ENCODE data around the gene RUNX3.

RUNX3 gene

GRCh38 chr1:24951810-24952412 lies 21.8 kb upstream of the RUNX3 start:
- DNase-seq = no peak
- intact Hi-C loops (cut with DNase I) = no loop called here

DNA sequence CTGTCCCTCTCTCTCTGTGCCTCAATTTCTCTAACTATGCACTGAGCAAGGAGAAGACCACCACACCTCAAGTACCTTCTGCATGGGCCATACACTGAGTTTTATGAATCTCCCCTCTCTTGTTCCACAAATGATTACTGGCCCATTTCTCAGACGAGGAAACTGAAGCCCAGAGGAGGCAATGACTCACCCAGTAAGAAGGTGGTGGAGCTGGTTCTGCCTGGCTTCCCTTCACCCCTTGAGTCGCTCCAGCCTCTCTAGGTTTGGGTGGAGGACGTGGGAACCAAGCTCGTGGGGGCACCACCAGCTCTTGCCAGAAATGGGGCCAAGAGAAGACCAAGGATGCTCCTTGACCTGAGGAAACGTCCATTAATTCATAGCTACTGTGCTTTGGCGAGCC lies 21.3 kb upstream of the RUNX3 start:
- intact Hi-C loops (cut with DNase I) = no loop called here
- DNase-seq = no peak

GRCh38 chr1:24949331-24949881 lies 19.3 kb upstream of the RUNX3 start:
- DNase-seq = peak in 1 of 42 donors; percentile 19
- intact Hi-C loops (cut with DNase I) = loop anchor here (10.0 kb wide), 1 partner anchor 95 kb away; no protein-coding TSS in a partner anchor

DNA sequence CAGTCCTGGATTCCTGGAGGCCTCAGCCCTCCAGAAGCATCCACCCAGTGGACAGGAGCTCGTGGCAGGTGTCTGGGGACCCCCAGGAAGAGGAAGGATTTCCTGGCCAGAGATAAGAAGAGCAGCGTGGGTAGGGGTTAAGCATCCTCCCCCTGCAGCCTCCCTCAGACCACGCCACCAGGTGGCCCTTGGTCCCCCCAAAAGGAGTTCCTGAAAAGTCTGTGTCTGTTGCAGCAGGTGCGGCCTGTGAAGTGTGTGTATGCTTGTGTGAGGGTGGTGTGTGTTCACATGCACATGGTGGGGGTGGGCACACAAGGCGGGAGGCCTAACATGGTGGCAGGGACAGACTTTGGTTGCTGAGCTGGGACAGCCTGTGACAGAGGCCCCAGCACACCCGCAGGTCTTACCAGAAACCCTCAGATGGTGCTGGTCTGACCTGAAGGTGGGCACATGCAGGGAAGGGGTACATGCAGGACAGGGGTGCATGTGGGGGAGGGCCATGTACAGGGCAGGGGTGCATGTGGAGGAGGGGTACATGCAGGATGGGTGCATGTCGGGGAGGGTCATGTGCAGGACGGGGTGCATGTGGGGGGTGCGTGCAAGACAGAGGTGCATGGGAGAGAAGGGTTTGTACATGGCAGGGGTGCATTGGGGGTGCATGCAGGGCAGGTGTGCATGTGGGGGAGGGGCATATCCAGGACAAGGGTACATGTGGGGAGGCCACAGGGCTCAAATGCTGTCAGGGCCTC lies 18.2 kb upstream of the RUNX3 start:
- no peak for DNase-seq
- intact Hi-C loops (cut with DNase I) = loop anchor here (10.0 kb wide), 1 partner anchor 97 kb away; no protein-coding TSS in a partner anchor

- intact Hi-C loops (cut with DNase I) = loop anchor here (10.0 kb wide), 1 partner anchor 98 kb away; no protein-coding TSS in a partner anchor
- DNase-seq = no peak
These were observed 17.0 kb upstream of the RUNX3 start for GRCh38 chr1:24946861-24947658.

- intact Hi-C loops (cut with DNase I) = loop anchor here (10.0 kb wide), 1 partner anchor 99 kb away; no protein-coding TSS in a partner anchor
These were observed 15.6 kb upstream of the RUNX3 start for GRCh38 chr1:24945354-24946326.

DNA sequence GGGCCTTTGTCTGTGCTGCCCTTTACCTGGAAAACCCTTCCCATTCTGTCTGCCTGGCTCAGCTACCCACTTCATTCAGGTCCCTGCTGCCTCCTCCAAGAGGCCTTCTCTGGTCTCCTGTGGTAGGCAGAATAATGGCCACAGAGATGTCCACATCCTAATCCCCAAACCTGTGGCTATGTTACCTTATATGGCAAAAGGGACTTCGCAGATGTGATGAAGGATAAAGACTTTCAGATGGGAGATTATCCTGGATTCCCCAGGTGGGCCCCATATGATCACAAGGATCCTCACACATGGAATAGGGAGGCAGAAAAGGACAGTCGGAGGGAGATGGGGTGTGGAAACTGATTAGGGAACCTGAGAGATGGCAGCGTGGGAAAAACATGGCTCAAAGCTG lies 14.2 kb upstream of the RUNX3 start:
- intact Hi-C loops (cut with DNase I) = loop anchor here (10.0 kb wide), 1 partner anchor 100 kb away; no protein-coding TSS in a partner anchor
- no peak for DNase-seq

More at GRCh38 chr1:24945354-24946326, 15.6 kb upstream of the RUNX3 start:
- no peak for DNase-seq

DNA sequence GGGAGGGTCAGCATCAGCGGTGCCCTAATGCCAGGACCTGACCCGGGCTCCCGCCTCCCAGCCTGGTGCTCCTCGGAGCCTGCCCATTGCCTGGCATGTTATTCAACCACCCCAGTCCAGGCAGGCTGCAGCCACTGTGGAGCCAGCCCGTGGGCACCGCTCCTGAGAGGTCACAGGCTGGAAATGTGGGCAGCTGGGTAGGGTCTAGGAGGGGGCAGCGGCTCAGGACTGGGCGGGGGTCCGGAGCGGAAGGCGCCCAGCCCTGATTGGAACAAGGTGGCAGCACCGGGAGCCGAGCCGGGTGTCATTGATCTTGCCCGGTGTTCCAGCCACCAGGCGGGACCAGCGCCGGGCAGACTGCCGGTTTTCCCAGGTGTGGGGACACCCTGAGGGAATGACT lies 12.7 kb upstream of the RUNX3 start:
- DNase-seq = no peak
- intact Hi-C loops (cut with DNase I) = loop anchor here (10.0 kb wide), 1 partner anchor 102 kb away; no protein-coding TSS in a partner anchor

DNA sequence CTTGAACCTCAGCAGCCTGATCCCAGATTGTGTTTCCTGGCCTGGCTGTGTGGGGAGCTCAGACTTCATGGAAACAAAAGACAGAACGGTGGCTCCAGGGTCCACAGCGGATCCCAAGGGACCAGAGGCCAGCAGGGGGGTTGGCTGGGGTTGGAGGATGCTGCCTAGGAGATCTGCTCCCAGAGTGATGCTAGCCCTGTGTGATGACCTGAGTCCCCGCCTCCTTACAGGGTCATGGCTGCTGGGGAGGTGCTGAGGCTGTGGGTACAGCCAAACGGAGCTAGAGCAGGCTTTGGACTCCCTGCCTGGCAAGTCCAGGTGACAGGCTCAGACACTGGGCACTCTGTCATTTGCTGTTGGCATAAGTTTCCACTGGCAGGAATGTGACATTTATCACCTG lies 11.5 kb upstream of the RUNX3 start:
- DNase-seq = no peak
- intact Hi-C loops (cut with DNase I) = loop anchor here (10.0 kb wide), 1 partner anchor 103 kb away; no protein-coding TSS in a partner anchor

GRCh38 chr1:24940231-24940630 lies 10.2 kb upstream of the RUNX3 start:
- no peak for DNase-seq
- intact Hi-C loops (cut with DNase I) = loop anchor here (10.0 kb wide), 1 partner anchor 105 kb away; no protein-coding TSS in a partner anchor

DNA sequence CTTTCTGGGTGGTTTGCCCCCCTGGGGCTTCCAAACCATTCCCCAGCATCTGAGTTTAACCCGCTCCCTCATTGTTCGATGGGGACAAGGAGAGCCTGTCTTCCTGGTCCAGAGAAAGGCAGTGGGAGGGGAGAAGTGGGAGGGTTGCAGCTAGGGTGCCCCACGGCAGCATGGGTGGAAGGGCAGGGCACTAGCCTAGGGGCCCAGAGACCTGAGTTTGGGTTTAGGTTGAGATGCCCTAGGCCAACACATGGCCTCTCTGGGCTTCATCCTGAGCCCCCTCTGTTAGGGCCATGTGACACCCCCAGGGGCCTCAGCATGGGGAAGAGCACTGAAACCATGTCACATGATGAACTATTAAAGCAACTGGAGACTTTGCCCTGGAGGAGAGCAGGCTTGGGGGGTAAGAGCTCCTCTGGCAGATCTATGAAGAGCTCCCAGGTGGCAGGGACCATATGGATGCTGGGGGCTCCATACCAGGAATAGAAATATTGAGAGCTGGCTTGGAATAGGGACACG lies 9.7 kb upstream of the RUNX3 start:
- intact Hi-C loops (cut with DNase I) = loop anchor here (10.0 kb wide), 3 partner anchors 105 to 265 kb away; no protein-coding TSS in a partner anchor
- no peak for DNase-seq

DNA sequence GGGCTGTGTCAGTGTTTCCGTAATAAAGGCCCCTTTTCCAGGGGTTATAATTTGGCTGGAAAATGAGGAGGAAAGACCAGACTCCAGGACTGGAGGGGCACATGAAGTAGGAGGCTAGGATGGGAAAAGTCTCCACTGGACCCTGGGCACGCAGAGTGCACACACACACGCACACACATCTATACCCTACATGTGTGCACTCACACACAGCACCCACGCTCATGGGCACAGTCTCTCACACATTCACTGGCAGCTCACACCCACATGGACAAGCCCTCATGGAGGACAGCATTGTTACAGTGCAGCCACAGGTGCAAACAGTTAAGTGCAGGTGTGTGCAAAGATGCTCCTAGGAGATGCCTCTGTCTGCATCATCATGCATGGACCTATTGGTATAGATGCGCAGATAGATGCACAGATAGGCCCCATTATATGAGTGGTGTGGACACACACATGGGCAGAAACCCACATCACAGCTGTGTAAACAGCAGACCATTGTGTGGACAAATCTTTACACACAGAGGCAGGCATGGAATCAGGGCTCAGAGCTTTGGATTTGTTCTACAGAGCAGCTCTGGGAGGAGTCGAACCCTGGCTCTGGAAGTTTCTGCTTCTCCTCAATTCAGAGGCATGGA lies 9.1 kb upstream of the RUNX3 start:
- intact Hi-C loops (cut with DNase I) = loop anchor here (10.0 kb wide), 2 partner anchors 166 to 266 kb away; no protein-coding TSS in a partner anchor
- no peak for DNase-seq

- no peak for DNase-seq
- intact Hi-C loops (cut with DNase I) = loop anchor here (10.0 kb wide), 2 partner anchors 167 to 267 kb away; no protein-coding TSS in a partner anchor
These were observed 8.2 kb upstream of the RUNX3 start for GRCh38 chr1:24938276-24938675.

- intact Hi-C loops (cut with DNase I) = loop anchor here (10.0 kb wide), 2 partner anchors 168 to 268 kb away; no protein-coding TSS in a partner anchor
- DNase-seq = no peak
These were observed 6.6 kb upstream of the RUNX3 start for GRCh38 chr1:24936684-24937083.

- DNase-seq = no peak
- intact Hi-C loops (cut with DNase I) = loop anchor here (10.0 kb wide), 2 partner anchors 169 to 269 kb away; no protein-coding TSS in a partner anchor
These were observed 5.8 kb upstream of the RUNX3 start for GRCh38 chr1:24935615-24936484.

DNA sequence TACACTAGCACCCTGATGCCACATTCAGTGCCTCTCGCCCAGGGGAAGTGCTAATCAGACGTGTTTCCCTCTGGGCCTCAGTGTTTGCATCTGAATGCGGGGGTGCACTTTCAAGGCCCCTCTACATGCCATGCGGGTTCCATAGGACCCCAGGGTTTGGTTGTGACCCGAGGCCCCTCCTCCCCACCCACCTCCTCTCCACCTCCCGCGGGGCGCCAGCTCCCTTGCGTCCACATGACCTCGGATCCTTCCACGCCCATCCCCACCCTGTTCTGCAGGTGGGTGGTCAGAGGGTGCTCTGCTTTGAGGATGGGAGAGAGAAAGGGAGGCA lies 5.1 kb upstream of the RUNX3 start:
- intact Hi-C loops (cut with DNase I) = loop anchor here (10.0 kb wide), 2 partner anchors 170 to 270 kb away; no protein-coding TSS in a partner anchor

More for the DNA sequence above, 5.1 kb upstream of the RUNX3 start:
- no peak for DNase-seq

Data from head of caudate nucleus (tissue), 42 donors.